Raji (cell line): ENCODE results near the gene HGS.
A peak's percentile ranks its signal among the peaks of the same experiment; 100 is the strongest.

Source experiments
- POLR2A ChIP-seq: IDR thresholded peaks from 2 replicates; pipeline ENCODE4 v1.6.1; 2011; ENCODE audit warnings: low read depth, low read length, control low read depth; ENCODE audit not compliant: insufficient read depth

The HGS gene

GRCh38 chr17:81693509-81694210, 9.8 kb downstream of the HGS start:
- no peak for TF ChIP-seq POLR2A

- TF ChIP-seq POLR2A = no peak
Observed at GRCh38 chr17:81694810-81695209, 11.0 kb downstream of the HGS start.

- no peak for TF ChIP-seq POLR2A
Observed at GRCh38 chr17:81695211-81695610, 11.4 kb downstream of the HGS start.

- no peak for TF ChIP-seq POLR2A
Observed at GRCh38 chr17:81695801-81696200, 12.0 kb downstream of the HGS start.

- no peak for TF ChIP-seq POLR2A
Observed at GRCh38 chr17:81696218-81696941, 12.6 kb downstream of the HGS start.

- no peak for TF ChIP-seq POLR2A
Observed at GRCh38 chr17:81697261-81698044, 13.6 kb downstream of the HGS start.

- no peak for TF ChIP-seq POLR2A
Observed at GRCh38 chr17:81700353-81701287, 16.8 kb downstream of the HGS start.

- TF ChIP-seq POLR2A = peak; percentile 21; the same call in 1 of the 2 replicates
Observed at GRCh38 chr17:81701288-81702071, 17.7 kb downstream of the HGS start.

- peak; percentile 98 for TF ChIP-seq POLR2A
Observed at GRCh38 chr17:81702934-81703746, 19.3 kb downstream of the HGS start, which contains the start of gene MRPL12. Gene MRPL12, plus strand, starts transcription at chr17:81703367. Its CDS starts 135 bp downstream, at chr17:81703502.

- no peak for TF ChIP-seq POLR2A
Observed at GRCh38 chr17:81703747-81704654, 20.2 kb downstream of the HGS start.

- no peak for TF ChIP-seq POLR2A
Observed at GRCh38 chr17:81705518-81706231, 21.9 kb downstream of the HGS start.

GRCh38 chr17:81706232-81706611, 22.4 kb downstream of the HGS start:
- no peak for TF ChIP-seq POLR2A
